Activated T-helper 2 cell treated with anti-CD3 and anti-CD28 coated beads, Interferon-gamma antibody, Interleukin-2, Interleukin-4, amounts not matched to agents 10 μg/mL and 5 μg/mL and 100 μg/mL, durations not matched to agents 14 hours and 24 hours and 36 hours (primary cell): Measurements from ENCODE around the gene RNPEPL1. TPM values are rescaled to one million over a fixed set of nuclear protein-coding genes. Genes with fewer than 3 reads are reported as not detected.
"Not testable (repeated sequence)": the region's sequence is repeated elsewhere in the genome, so short reads cannot be mapped to it uniquely, and the experiment has no call there.

ENCODE experiments used
- DNase-seq: peaks from one replicate; pipeline ENCODE4 v3.0.0; 2021; ENCODE audit warnings: low spot score
- H3K27ac Mint-ChIP-seq: one replicate; pipeline ENCODE4 v1.8.0; 2021; ENCODE audit warnings: mixed read lengths
- H3K27me3 Mint-ChIP-seq: one replicate; pipeline ENCODE4 v1.8.0; 2021; ENCODE audit warnings: low read depth, mixed read lengths
- H3K36me3 Mint-ChIP-seq: one replicate; pipeline ENCODE4 v1.8.0; 2021; ENCODE audit warnings: low read depth, mixed read lengths
- H3K4me1 Mint-ChIP-seq: one replicate; pipeline ENCODE4 v1.8.0; 2021; ENCODE audit warnings: low read depth, mixed read lengths
- H3K4me3 Mint-ChIP-seq: one replicate; pipeline ENCODE4 v1.8.0; 2021; ENCODE audit warnings: low read depth, mild to moderate bottlenecking, moderate library complexity, mixed read lengths
- H3K9me3 Mint-ChIP-seq: one replicate; pipeline ENCODE4 v1.8.0; 2021; ENCODE audit warnings: mixed read lengths
- intact Hi-C: fragments of 100-400 bp; cut with micrococcal nuclease; formaldehyde crosslinking; loops from one replicate; pipeline ENCODE4 v1.15.1; 2023
- total RNA-seq: library from RNA; stranded (reverse); gene quantifications from 2 replicates; pipeline ENCODE4 v1.2.3, GENCODE V29; 2022

The RNPEPL1 gene
- total RNA-seq, 1 donor from 2014 or later: 71.3 TPM

DNA sequence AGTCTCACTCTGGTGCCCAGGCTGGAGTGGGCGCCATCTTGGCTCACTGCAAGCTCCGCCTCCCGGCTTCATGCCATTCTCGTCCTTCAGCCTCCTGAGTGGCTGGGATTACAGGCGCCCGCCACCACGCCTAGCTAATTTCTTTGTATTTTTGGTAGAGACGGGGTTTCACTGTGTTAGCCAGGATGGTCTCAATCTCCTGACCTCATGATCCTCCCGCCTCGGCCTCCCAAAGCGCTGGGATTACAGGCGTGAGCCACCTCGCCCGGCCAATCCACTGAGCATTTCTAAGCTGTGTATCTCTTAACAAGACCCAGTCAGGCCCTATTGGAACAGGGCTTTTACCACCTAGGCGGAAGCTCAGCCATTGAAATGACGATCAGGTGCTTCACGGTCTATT is 5.1 kb upstream of the RNPEPL1 start:
- not testable (repeated sequence) for DNase-seq, H3K9me3 Mint-ChIP-seq, H3K27me3 Mint-ChIP-seq, H3K27ac Mint-ChIP-seq, H3K4me3 Mint-ChIP-seq
- Mint-ChIP-seq H3K36me3 (peaks cover 60% of the 10 kb centered on the region), H3K4me1 (peaks cover 66% of the 10 kb centered on the region)
- intact Hi-C loops: loop anchor here (5.0 to 10.0 kb wide), 2 partner anchors 592 to 654 kb away; partner anchors contain the start of gene PPP1R7

DNA sequence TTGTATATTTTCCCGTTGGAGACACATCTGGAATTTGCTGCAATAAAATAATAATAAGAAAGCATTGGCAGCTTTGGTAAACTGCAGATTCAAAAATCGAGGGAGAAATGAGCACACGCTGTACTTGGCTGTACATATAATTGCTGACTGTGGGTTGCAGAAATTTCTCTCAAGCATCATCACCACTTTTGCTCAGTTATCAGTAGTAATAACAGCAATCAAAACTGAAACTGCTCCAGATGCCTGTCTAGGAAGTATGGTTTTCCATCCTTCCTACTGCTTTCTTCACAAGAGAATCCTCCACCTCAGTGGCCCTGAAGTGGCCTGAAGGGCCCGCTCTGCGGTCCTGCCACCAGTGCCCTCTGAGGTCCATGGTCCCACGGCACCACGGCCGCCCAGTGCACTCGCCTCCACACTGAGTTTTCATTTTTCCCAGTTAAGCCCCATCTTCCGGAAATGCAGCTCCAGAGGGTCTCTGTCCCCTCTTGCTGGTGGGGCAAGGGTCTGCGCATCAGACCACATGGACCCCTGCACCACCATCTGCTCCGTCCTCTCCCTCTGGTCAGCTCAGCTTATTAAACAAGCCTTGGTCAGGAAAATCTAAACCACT is 4.2 kb upstream of the RNPEPL1 start:
- Mint-ChIP-seq H3K27ac (peak overlapping the region; percentile 97), H3K36me3 (peaks cover 52% of the 10 kb centered on the region), H3K4me1 (peaks cover 58% of the 10 kb centered on the region), H3K27me3 (no peaks in the 10 kb centered on the region), H3K4me3 (peak overlapping the region; percentile 94), H3K9me3 (no peaks in the 10 kb centered on the region)
- intact Hi-C loops: loop anchor here (5.0 to 10.0 kb wide), 2 partner anchors 591 to 653 kb away; partner anchors contain the start of gene PPP1R7
- no peak for DNase-seq

GRCh38 chr2:240564561-240565332 is 3.5 kb upstream of the RNPEPL1 start:
- peaks cover 57% of the 10 kb centered on the region for H3K4me1 Mint-ChIP-seq
- H3K36me3 Mint-ChIP-seq: peaks cover 45% of the 10 kb centered on the region
- intact Hi-C loops: loop anchor here (1.0 to 10.0 kb wide), 4 partner anchors 22 to 653 kb away; partner anchors contain the start of genes CAPN10, GPR35 and PPP1R7

DNA sequence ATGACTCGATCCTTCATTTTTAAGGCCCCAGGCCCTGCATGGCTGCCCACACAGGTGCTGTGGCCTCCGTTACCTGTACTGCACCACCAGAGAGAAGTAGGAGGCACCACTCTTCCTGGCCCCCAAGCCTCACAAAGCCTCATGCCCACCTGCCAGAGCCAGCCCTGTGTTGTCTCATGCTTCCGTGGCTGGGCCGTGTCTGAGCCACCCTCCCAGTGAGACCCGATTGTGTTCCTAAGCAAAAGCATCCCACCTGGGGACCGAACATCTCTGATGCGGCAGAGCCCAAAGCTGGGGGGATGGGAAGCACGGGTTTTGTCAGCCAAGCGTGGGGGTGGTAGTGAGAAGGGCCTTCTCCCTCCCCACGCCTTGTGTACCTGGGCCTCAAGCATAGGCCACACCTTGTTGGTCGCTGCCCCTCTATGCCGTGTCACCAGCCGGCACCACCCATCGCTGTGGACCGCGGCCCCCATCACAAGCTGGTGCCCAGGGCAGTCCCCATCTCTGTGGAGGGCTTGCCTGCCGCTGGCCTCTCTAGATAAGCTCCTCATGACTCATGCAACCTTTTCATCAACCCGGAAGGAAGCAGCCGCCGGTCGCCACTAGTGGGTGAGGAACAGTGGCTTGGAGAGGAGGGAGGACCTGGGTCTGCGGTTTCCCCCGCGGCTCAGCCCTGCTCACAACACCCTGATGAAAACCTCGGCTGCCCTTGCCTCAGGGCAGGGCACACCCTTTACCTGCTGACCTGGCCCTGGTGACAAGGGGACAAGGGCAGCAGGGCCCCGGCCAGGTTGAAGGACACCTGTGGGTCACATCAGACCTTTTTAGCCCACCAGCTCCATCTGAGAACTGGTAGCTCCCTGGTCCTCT is 2.7 kb upstream of the RNPEPL1 start:
- Mint-ChIP-seq H3K27me3 (no peaks in the 10 kb centered on the region), H3K36me3 (peaks cover 41% of the 10 kb centered on the region)
- intact Hi-C loops: loop anchor here (1.0 to 10.0 kb wide), 5 partner anchors 21 to 589 kb away; partner anchors contain the start of genes CAPN10, GPR35 and PPP1R7

More at GRCh38 chr2:240564561-240565332, 3.5 kb upstream of the RNPEPL1 start:
- Mint-ChIP-seq H3K4me3 (peak overlapping the region; percentile 94), H3K9me3 (no peaks in the 10 kb centered on the region), H3K27ac (peak overlapping the region; percentile 97), H3K27me3 (no peaks in the 10 kb centered on the region)
- DNase-seq: peak; percentile 18

GRCh38 chr2:240566203-240567136 is 1.8 kb upstream of the RNPEPL1 start:
- Mint-ChIP-seq H3K27me3 (no peaks in the 10 kb centered on the region), H3K36me3 (peaks cover 38% of the 10 kb centered on the region), H3K9me3 (no peaks in the 10 kb centered on the region), H3K27ac (peak overlapping the region; percentile 97), H3K4me1 (peaks cover 61% of the 10 kb centered on the region), H3K4me3 (peak overlapping the region; percentile 94)
- intact Hi-C loops: loop anchor here (1.0 to 10.0 kb wide), 3 partner anchors 55 to 588 kb away; partner anchors contain the start of gene PPP1R7
- DNase-seq: peak; percentile 93

More for the DNA sequence above, 2.7 kb upstream of the RNPEPL1 start:
- peak overlapping the region; percentile 94 for H3K4me3 Mint-ChIP-seq
- no peaks in the 10 kb centered on the region for H3K9me3 Mint-ChIP-seq
- peak; percentile 93 for DNase-seq
- H3K4me1 Mint-ChIP-seq: peaks cover 59% of the 10 kb centered on the region
- peak overlapping the region; percentile 97 for H3K27ac Mint-ChIP-seq

DNA sequence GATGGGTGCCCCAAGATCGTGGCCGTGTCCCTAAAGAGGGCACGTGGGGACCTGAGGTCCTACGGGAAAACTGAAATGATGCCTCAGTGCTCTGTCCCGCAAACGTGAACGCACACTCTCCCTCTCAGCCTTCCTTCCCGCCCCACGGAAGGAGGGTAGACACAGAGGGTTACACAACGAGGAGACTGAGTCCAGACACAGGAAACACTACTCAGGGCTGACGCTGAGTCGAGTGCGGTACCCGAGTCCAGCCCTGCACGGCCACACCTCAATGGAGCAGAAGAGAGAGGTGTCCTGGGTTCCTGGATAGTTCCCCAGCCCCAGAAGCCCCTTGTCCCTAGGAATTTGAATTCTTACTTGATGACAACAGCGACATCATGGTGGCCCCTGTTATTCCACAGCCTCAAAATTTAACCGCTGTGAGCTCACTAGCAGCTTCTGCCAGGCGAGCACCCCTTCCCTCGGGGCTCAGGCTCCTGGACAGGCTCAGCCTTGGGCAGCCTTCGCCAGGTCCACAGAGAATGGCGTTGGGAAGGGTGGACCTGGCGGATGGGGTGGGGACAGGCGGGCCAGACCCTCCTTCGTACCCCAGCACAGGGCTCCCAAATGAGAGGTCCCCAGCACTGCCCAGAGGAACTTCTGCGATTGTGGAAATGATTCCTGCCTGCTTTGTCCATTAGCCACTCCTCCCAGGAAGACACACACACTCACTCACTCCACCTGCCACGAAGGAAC is 980 bp upstream of the RNPEPL1 start:
- Mint-ChIP-seq H3K27ac (peak overlapping the region; percentile 88), H3K27me3 (no peaks in the 10 kb centered on the region), H3K4me3 (peak overlapping the region; percentile 90), H3K36me3 (peaks cover 30% of the 10 kb centered on the region), H3K9me3 (no peaks in the 10 kb centered on the region), H3K4me1 (peaks cover 54% of the 10 kb centered on the region)
- intact Hi-C loops: loop anchor here (10.0 kb wide), 1 partner anchor 587 kb away; the partner anchor contains the start of gene PPP1R7
- DNase-seq: peak; percentile 24

DNA sequence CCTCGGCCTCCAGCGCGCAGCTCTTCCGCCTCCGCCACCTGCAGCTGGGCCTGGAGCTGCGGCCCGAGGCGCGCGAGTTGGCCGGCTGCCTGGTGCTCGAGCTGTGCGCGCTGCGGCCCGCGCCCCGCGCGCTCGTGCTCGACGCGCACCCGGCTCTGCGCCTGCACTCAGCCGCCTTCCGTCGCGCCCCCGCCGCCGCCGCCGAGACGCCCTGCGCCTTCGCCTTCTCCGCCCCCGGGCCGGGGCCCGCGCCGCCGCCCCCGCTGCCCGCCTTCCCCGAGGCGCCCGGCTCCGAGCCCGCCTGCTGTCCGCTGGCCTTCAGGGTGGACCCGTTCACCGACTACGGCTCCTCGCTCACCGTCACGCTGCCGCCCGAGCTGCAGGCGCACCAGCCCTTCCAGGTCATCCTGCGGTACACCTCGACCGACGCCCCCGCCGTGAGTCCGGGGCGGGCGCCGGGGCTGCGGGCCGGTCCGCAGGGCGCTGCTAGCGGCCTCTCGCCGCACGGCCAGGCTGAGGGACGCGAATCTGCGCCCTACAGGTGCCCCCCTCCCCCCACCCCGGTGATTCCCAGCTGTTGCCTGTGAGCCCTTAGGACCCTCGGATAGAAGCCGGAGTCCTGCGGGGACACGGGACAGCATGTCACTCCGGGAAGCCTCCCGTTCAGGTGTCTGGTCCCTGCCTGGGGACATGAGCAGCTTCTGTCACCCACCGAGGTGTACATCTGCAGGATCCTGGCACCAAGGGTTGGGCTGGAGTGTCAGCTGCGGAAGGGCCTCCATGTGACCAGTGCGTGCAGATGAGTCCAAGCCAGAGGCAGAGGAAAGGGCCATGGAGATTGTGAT is 616 bp downstream of the RNPEPL1 start:
- peaks cover 40% of the 10 kb centered on the region for H3K4me1 Mint-ChIP-seq

GRCh38 chr2:240569523-240569997 is 1.3 kb downstream of the RNPEPL1 start:
- H3K9me3 Mint-ChIP-seq: no peaks in the 10 kb centered on the region
- H3K4me3 Mint-ChIP-seq: peak overlapping the region; percentile 82
- H3K4me1 Mint-ChIP-seq: peaks cover 34% of the 10 kb centered on the region
- DNase-seq: no peak
- no peaks in the 10 kb centered on the region for H3K27me3 Mint-ChIP-seq
- peak overlapping the region; percentile 59 for H3K27ac Mint-ChIP-seq
- intact Hi-C loops: loop anchor here (10.0 kb wide), 1 partner anchor 585 kb away; the partner anchor contains the start of gene PPP1R7
- peaks cover 12% of the 10 kb centered on the region for H3K36me3 Mint-ChIP-seq

More for the DNA sequence above, 616 bp downstream of the RNPEPL1 start:
- Mint-ChIP-seq H3K4me3 (peak overlapping the region; percentile 82), H3K9me3 (no peaks in the 10 kb centered on the region), H3K27me3 (no peaks in the 10 kb centered on the region), H3K36me3 (peaks cover 14% of the 10 kb centered on the region), H3K27ac (peak overlapping the region; percentile 88)
- intact Hi-C loops: loop anchor here (10.0 kb wide), 1 partner anchor 586 kb away; the partner anchor contains the start of gene PPP1R7
- peak; percentile 51 for DNase-seq

GRCh38 chr2:240569998-240570530 is 1.8 kb downstream of the RNPEPL1 start:
- peaks cover 9% of the 10 kb centered on the region for H3K36me3 Mint-ChIP-seq
- H3K27me3 Mint-ChIP-seq: no peaks in the 10 kb centered on the region
- no peaks in the 10 kb centered on the region for H3K9me3 Mint-ChIP-seq
- H3K4me3 Mint-ChIP-seq: peak overlapping the region; percentile 51
- intact Hi-C loops: loop anchor here (10.0 kb wide), 1 partner anchor 585 kb away; the partner anchor contains the start of gene PPP1R7
- H3K4me1 Mint-ChIP-seq: peaks cover 29% of the 10 kb centered on the region
- no peak overlapping the region for H3K27ac Mint-ChIP-seq
- no peak for DNase-seq
